ENCODE data around the gene SCARF2.

GRCh38 chr22:20388200-20388599 is 49.4 kb downstream of the SCARF2 start:
- TF ChIP-seq POLR2AphosphoS5 (IDR thresholded peaks at IDR 0.05; ENCODE audit: low read depth, low read length) (no peak), TAF1 (IDR thresholded peaks at IDR 0.05; ENCODE audit: borderline replicate concordance, insufficient read depth, low read length) (no peak)
